Stomach (tissue), 4 donors: ENCODE measurements around the gene CD59.

ENCODE experiments used
- POLR2A ChIP-seq, 4 donors: fragments of 450-650 bp; IDR thresholded peaks; one replicate each; pipeline ENCODE4 v1.6.1; 2016; ENCODE audit warnings: antibody characterized with exemption in 4 of 4, control low read depth in 2 of 4, mild to moderate bottlenecking in 1 of 4, moderate library complexity in 1 of 4
- TF ChIP-seq, protein P1 (sequence below), 7 experiments: fragments of 450-650 bp in 4 of 7; fragments of 200-600 bp in 3 of 7; sonication (generic) in 3 of 7; IDR thresholded peaks; one replicate each; pipeline ENCODE4 v1.5.1; 2016 to 2019; ENCODE audit warnings: antibody characterized with exemption in 7 of 7, control low read depth in 2 of 7, mild to moderate bottlenecking in 1 of 7

GRCh38 chr11:33692541-33692940, 43.7 kb downstream of the CD59 start:
- no peak for TF ChIP-seq POLR2A (IDR thresholded peaks at IDR 0.05)
- TF ChIP-seq, protein P1, sequence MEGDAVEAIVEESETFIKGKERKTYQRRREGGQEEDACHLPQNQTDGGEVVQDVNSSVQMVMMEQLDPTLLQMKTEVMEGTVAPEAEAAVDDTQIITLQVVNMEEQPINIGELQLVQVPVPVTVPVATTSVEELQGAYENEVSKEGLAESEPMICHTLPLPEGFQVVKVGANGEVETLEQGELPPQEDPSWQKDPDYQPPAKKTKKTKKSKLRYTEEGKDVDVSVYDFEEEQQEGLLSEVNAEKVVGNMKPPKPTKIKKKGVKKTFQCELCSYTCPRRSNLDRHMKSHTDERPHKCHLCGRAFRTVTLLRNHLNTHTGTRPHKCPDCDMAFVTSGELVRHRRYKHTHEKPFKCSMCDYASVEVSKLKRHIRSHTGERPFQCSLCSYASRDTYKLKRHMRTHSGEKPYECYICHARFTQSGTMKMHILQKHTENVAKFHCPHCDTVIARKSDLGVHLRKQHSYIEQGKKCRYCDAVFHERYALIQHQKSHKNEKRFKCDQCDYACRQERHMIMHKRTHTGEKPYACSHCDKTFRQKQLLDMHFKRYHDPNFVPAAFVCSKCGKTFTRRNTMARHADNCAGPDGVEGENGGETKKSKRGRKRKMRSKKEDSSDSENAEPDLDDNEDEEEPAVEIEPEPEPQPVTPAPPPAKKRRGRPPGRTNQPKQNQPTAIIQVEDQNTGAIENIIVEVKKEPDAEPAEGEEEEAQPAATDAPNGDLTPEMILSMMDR (IDR thresholded peaks at IDR 0.05): no peak
